ENCODE measurements around the gene TMEM183A. TPM values are rescaled to one million over a fixed set of nuclear protein-coding genes. Genes with fewer than 3 reads are reported as not detected.

Gene TMEM183A
- total and polyA plus RNA-seq, 9 of the 15 experiments (the other 6 are each of a cell fraction or from before 2014, with no cell fraction given) = 23.4 to 190 (median 124) TPM

- TF ChIP-seq RREB1 (CRISPR knock-in tag; IDR thresholded peaks at IDR 0.05) = peak; percentile 90; the same call in 1 of the 2 replicates
- TF ChIP-seq GMEB1 (CRISPR knock-in tag; IDR thresholded peaks at IDR 0.05) = peak; percentile 44; the same call in 1 of the 2 replicates
- peak; percentile 95 for TF ChIP-seq DMBX1 (CRISPR knock-in tag; IDR thresholded peaks at IDR 0.05; ENCODE audit: borderline replicate concordance)
- no peak for TF ChIP-seq ETV6 (IDR thresholded peaks at IDR 0.05; ENCODE audit: borderline replicate concordance in 1 of 2, low read depth in 2 of 2, low read length in 1 of 2)
- no peak for TF ChIP-seq ETV6 (CRISPR knock-in tag; IDR thresholded peaks at IDR 0.05; ENCODE audit: borderline replicate concordance)
- TF ChIP-seq ZNF696 (CRISPR knock-in tag; conservative IDR thresholded peaks at IDR 0.05) = no peak
- peak; percentile 70; the same call in 1 of the 2 replicates for TF ChIP-seq SUPT5H (IDR thresholded peaks at IDR 0.05)
- no peak for TF ChIP-seq SRSF7 (optimal IDR thresholded peaks at IDR 0.05; ENCODE audit: low read depth, low read length)
- no peak for TF ChIP-seq ZFP36 (IDR thresholded peaks at IDR 0.05; ENCODE audit: low read depth, low read length, partially characterized antibody)
- no peak for TF ChIP-seq WHSC1 (IDR thresholded peaks at IDR 0.05; ENCODE audit: low read length)
- peak; percentile 40; the same call in 1 of the 2 replicates for TF ChIP-seq RHOXF2B (CRISPR knock-in tag; conservative IDR thresholded peaks at IDR 0.05)
- TF ChIP-seq TRIM28 (IDR thresholded peaks at IDR 0.05) = peak; percentile 33; the same call in 1 of the 2 replicates
- TF ChIP-seq HDGF (IDR thresholded peaks at IDR 0.05) = peak; percentile 68; the same call in 1 of the 2 replicates
- peak; percentile 96 for TF ChIP-seq EHMT2 (IDR thresholded peaks at IDR 0.05)
- peak; percentile 71 for TF ChIP-seq EP400 (IDR thresholded peaks at IDR 0.05)
- TF ChIP-seq HINFP (tag; conservative IDR thresholded peaks at IDR 0.05; ENCODE audit: low read depth) = 0 out of 2 replicates have a peak, but pooled peaks have one; percentile 41
- TF ChIP-seq NRF1 (conservative IDR thresholded peaks at IDR 0.05 in 1 of 2, IDR thresholded peaks at IDR 0.05 in 1 of 2) = peak; percentile 67 to 70
- no peak for TF ChIP-seq ELF1 (tag; IDR thresholded peaks at IDR 0.05)
- TF ChIP-seq HBP1 (CRISPR knock-in tag; IDR thresholded peaks at IDR 0.05) = peak; percentile 89; the same call in 1 of the 2 replicates
These were observed 19.0 kb downstream of the TMEM183A start, which contains the start of gene PPFIA4 (continued) for GRCh38 chr1:203026031-203026665.
